ENCODE data around the gene DGKG. TPM values are rescaled to one million over a fixed set of nuclear protein-coding genes. Genes with fewer than 3 reads are reported as not detected.

Gene DGKG
- total RNA-seq, 1 experiment from 2014 or later: 45.2 TPM

DNA sequence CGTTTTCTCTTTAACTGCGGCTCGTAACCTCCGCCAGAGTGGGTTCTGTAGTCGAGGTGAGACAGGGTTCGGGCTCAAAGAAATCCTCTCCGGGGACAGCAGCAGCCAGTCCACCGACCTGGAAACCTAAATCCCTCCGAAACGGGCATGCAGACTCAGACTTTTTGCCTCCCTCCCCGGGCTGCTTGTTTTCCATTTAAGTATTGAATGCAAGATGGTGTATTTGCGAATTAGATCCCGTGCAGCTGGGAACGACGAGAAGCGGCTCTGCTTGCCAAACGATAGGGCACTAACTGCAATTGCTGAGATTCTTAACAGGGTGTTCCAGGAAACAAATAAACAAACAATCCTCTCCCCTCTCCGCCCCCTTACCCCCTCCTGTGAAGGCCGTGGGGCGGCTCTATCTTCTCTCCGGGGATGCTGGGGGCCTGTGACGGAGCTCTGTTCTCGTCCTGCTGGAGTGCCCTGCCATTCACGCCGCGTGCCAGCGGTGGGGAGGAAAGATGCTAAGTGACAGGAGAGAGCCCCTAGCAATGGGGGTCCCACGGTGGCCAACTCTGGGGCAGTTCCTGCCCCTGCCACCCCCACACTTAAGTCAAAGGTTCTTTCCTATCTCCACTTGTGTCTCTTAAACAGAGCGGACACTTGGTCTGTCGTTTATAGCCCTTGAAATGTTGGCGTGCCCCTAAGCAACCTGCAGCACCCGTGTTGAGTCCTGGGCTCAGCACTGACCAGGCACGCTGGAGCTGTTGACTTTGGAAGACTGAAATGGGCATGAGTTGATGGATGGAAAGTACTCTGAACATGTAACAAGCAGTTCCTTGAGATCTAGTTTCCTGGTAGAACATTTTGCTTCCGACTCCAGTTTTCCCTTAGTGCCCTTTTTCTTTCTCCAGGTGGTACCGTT lies 251.9 kb downstream of the DGKG start:
- BruUV-seq (replicated peaks): no TSS peak

DNA sequence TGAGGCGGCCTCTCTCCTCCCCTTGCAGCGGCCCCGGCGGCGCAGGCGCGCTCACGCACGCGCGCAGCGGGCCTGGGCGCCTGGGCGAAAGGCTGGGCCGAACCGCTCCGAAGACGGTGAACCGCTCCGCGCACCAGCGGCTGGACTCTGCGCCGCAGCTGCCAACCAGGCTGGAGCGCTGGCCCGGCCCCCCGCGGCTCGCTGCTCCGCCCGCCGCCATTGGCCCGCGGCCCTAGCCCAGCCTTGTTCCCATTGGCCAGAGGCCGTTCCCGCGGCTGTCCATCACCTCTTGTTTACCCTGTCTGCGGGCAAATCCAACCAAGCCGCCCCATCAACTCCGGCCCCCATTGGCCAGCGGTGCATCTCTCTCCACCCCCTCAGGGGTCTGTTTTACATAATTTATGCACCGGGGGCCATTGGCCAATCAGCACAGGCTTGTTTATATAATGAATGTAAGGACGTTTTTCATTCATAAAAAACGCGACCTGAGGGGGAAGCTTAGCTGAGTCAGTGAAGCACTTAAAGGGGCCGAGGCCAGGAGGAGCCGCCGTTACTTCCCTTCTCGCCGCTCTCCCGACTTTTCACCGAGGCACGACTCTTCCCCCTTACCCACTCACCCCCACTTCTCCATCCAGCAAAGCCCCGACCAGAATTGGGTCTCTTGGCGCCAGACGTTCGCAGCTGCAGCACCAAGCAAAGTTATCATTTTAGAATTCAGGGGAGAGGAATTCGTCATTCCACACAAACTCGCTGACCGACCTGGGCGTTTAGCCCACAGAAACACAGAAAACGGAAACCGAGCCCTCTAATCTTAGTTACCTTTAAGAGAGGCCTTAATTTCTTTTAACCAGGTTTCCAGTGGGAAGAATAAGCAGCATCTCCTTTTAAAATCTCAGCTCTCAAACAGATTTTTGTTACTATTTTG lies 252.8 kb downstream of the DGKG start, which contains the start of gene ETV5:
TSS of gene ETV5 (minus strand) at position 149 of the 925 bp plus-strand sequence. CDS start 3,221 bp downstream, outside the sequence.
- H3K4me3 ChIP-seq (ENCODE audit: low read depth, low read length, poor library complexity, severe bottlenecking): peak within 1 kb of the TSS; percentile 70
- ChIA-PET CTCF (interaction anchor here (0.6 kb wide), 2 partner anchors 99 to 134 kb away, joined by 6 to 8 read pairs; no protein-coding TSS in a partner anchor), POLR2A (ENCODE audit: low non-redundant PET) (interaction anchor here (0.7 kb wide), 1 partner anchor 132 kb away, joined by 6 read pairs; no protein-coding TSS in a partner anchor)
- TF ChIP-seq, protein P1, sequence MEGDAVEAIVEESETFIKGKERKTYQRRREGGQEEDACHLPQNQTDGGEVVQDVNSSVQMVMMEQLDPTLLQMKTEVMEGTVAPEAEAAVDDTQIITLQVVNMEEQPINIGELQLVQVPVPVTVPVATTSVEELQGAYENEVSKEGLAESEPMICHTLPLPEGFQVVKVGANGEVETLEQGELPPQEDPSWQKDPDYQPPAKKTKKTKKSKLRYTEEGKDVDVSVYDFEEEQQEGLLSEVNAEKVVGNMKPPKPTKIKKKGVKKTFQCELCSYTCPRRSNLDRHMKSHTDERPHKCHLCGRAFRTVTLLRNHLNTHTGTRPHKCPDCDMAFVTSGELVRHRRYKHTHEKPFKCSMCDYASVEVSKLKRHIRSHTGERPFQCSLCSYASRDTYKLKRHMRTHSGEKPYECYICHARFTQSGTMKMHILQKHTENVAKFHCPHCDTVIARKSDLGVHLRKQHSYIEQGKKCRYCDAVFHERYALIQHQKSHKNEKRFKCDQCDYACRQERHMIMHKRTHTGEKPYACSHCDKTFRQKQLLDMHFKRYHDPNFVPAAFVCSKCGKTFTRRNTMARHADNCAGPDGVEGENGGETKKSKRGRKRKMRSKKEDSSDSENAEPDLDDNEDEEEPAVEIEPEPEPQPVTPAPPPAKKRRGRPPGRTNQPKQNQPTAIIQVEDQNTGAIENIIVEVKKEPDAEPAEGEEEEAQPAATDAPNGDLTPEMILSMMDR (conservative IDR thresholded peaks at IDR 0.05; ENCODE audit: low read depth, low read length): no peak
- no peak for TF ChIP-seq EZH2 (IDR thresholded peaks at IDR 0.05; ENCODE audit: borderline replicate concordance, low read depth, low read length, poor library complexity, severe bottlenecking)
- H3K27ac ChIP-seq (ENCODE audit: low read depth, low read length, poor library complexity, severe bottlenecking): peak within 1 kb of the TSS; percentile 89
- no peaks in the 10 kb centered on the region for H3K27me3 ChIP-seq (replicated peaks; ENCODE audit: insufficient read depth, low read depth, low read length, poor library complexity)
- H3K9me3 ChIP-seq (ENCODE audit: low read depth, low read length, poor library complexity, severe bottlenecking): no peaks in the 10 kb centered on the region
- intact Hi-C loops (cut with micrococcal nuclease; ENCODE audit: unreplicated experiment): loop anchor here (1.0 to 10.0 kb wide), 5 partner anchors 12 to 456 kb away; partner anchors contain the start of gene TBCCD1
- TSS peak; percentile 98 for BruUV-seq (replicated peaks)
- H3K36me3 ChIP-seq (ENCODE audit: insufficient read depth, low read length, poor library complexity, severe bottlenecking): no peaks in the 10 kb centered on the region
- DNase-seq (ENCODE audit: low spot score): peak; percentile 100
- peaks cover 35% of the 10 kb centered on the region for H3K4me1 ChIP-seq (ENCODE audit: insufficient read depth, low read length, poor library complexity, severe bottlenecking)

More for the DNA sequence above, 251.9 kb downstream of the DGKG start:
- Histone ChIP-seq H3K36me3 (ENCODE audit: insufficient read depth, low read length, poor library complexity, severe bottlenecking) (no peaks in the 10 kb centered on the region), H3K27me3 (replicated peaks; ENCODE audit: insufficient read depth, low read depth, low read length, poor library complexity) (no peaks in the 10 kb centered on the region), H3K9me3 (ENCODE audit: low read depth, low read length, poor library complexity, severe bottlenecking) (no peaks in the 10 kb centered on the region), H3K4me1 (ENCODE audit: insufficient read depth, low read length, poor library complexity, severe bottlenecking) (peaks cover 28% of the 10 kb centered on the region), H3K4me3 (ENCODE audit: low read depth, low read length, poor library complexity, severe bottlenecking) (peak overlapping the region; percentile 70), H3K27ac (ENCODE audit: low read depth, low read length, poor library complexity, severe bottlenecking) (peak overlapping the region; percentile 81)
- POLR2A ChIA-PET (ENCODE audit: low non-redundant PET): interaction anchor here (0.7 kb wide), 1 partner anchor 177 kb away, joined by 3 read pairs; no protein-coding TSS in a partner anchor
- DNase-seq (ENCODE audit: low spot score): peak; percentile 56
- TF ChIP-seq, protein P1 (conservative IDR thresholded peaks at IDR 0.05; ENCODE audit: low read depth, low read length): no peak
- no peak for TF ChIP-seq EZH2 (IDR thresholded peaks at IDR 0.05; ENCODE audit: borderline replicate concordance, low read depth, low read length, poor library complexity, severe bottlenecking)
- CTCF ChIA-PET: interaction anchor here (0.6 kb wide), 1 partner anchor 133 kb away, joined by 6 read pairs; no protein-coding TSS in a partner anchor
- intact Hi-C loops (cut with micrococcal nuclease; ENCODE audit: unreplicated experiment): loop anchor here (1.0 to 10.0 kb wide), 5 partner anchors 13 to 455 kb away; partner anchors contain the start of gene TBCCD1

Measured in A673 (cell line).